OCI-LY7 (cell line): ENCODE measurements around the gene RHBG. TPM values are rescaled to one million over a fixed set of nuclear protein-coding genes. Genes with fewer than 3 reads are reported as not detected.

Experiments
- BruUV-seq: library from RNA; stranded (reverse); fragments of 400-500 nt; replicated peaks from 2 replicates; lab custom pipeline; 2021; lab: Mats Ljungman, UMichigan
- CTCF ChIA-PET: fragments of 300-600 bp; sonication (Branson Sonifier 250); formaldehyde crosslinking; loops from one replicate; lab custom pipeline; 2022; ENCODE audit warnings: antibody characterized with exemption; ENCODE audit not compliant: unreplicated experiment; lab: Charles Lee
- POLR2A ChIA-PET: fragments of 300-600 bp; sonication (Branson Sonifier 250); formaldehyde crosslinking; loops from one replicate; lab custom pipeline; 2022; ENCODE audit warnings: antibody characterized with exemption; lab: Charles Lee
- DNase-seq: peaks from one replicate; pipeline ENCODE4 v3.0.0-alpha.2; 2015; ENCODE audit warnings: low spot score
- H2AFZ ChIP-seq: fragments of 200-600 bp; sonication (generic), shearing (Covaris generic); 2 replicates; pipeline ENCODE4 v1.6.1; 2014; ENCODE audit warnings: mild to moderate bottlenecking, antibody characterized with exemption, low read length, moderate library complexity
- H3K27ac ChIP-seq: fragments of 200-600 bp; sonication (generic); 2 replicates; pipeline ENCODE4 v1.5.1; 2014; ENCODE audit warnings: mixed run types, low read depth, mild to moderate bottlenecking, moderate library complexity, low read length, inconsistent platforms; ENCODE audit not compliant: poor library complexity, severe bottlenecking
- H3K36me3 ChIP-seq: fragments of 200-600 bp; sonication (generic); 2 replicates; pipeline ENCODE4 v1.6.1; 2014; ENCODE audit warnings: mild to moderate bottlenecking, antibody characterized with exemption, low read length, moderate library complexity, mixed read lengths; ENCODE audit not compliant: insufficient read depth
- H3K4me1 ChIP-seq: fragments of 200-600 bp; sonication (generic); 2 replicates; pipeline ENCODE4 v1.5.1; 2014; ENCODE audit warnings: mild to moderate bottlenecking, low read length; ENCODE audit not compliant: insufficient read depth, poor library complexity, severe bottlenecking
- H3K4me2 ChIP-seq: fragments of 200-600 bp; sonication (generic); 2 replicates; pipeline ENCODE4 v1.6.1; 2014; ENCODE audit warnings: mild to moderate bottlenecking, low read length
- H3K4me3 ChIP-seq: fragments of 200-600 bp; sonication (generic); 2 replicates; pipeline ENCODE4 v1.5.1; 2014; ENCODE audit warnings: mild to moderate bottlenecking, low read depth, low read length; ENCODE audit not compliant: poor library complexity, severe bottlenecking
- H3K79me2 ChIP-seq: fragments of 200-600 bp; sonication (generic); 2 replicates; pipeline ENCODE4 v1.6.1; 2016; ENCODE audit warnings: low read depth, mild to moderate bottlenecking, low read length, moderate library complexity, mixed read lengths; ENCODE audit not compliant: insufficient read depth
- H3K9me2 ChIP-seq: fragments of 200-600 bp; sonication (generic); 2 replicates; pipeline ENCODE4 v1.6.1; 2016; ENCODE audit warnings: mild to moderate bottlenecking, low read length, mixed read lengths; ENCODE audit not compliant: insufficient read depth
- H3K9me3 ChIP-seq: fragments of 200-600 bp; sonication (generic); 2 replicates; pipeline ENCODE4 v1.6.1; 2014; ENCODE audit warnings: mild to moderate bottlenecking, mixed run types, low read length, mixed read lengths
- H4K20me1 ChIP-seq: fragments of 200-600 bp; sonication (generic); 2 replicates; pipeline ENCODE4 v1.6.1; 2014; ENCODE audit warnings: mild to moderate bottlenecking, antibody characterized with exemption, low read length, moderate library complexity, mixed read lengths; ENCODE audit not compliant: insufficient read depth
- CTCF ChIP-seq: fragments of 200-600 bp; sonication (generic); conservative IDR thresholded peaks from 2 replicates; pipeline ENCODE4 v1.5.1; 2014; ENCODE audit warnings: mild to moderate bottlenecking, antibody characterized with exemption, low read length, moderate library complexity, mixed read lengths
- EZH2phosphoT487 ChIP-seq: fragments of 200-600 bp; sonication (generic); IDR thresholded peaks from 2 replicates; pipeline ENCODE4 v1.6.1; 2018; ENCODE audit warnings: low read depth, borderline replicate concordance, mild to moderate bottlenecking, mixed run types, antibody characterized with exemption, low read length, moderate library complexity, mixed read lengths
- intact Hi-C: fragments of 100-400 bp; cut with micrococcal nuclease; formaldehyde crosslinking; loops from one replicate; pipeline ENCODE4 v1.10.0; 2022; ENCODE audit not compliant: unreplicated experiment
- total RNA-seq, 2 experiments: library from RNA; depleted of rRNA in 1 of 2; stranded (reverse); fragments of >200 nt in 1 of 2; shearing (Covaris generic) in 1 of 2; gene quantifications; 2 replicates each; pipeline ENCODE4 v1.2.3, GENCODE V29; 2014 to 2022

Gene RHBG
- total RNA-seq, 2 experiments from 2014 or later, result not detected

GRCh38 chr1:156402331-156403020 is 33.5 kb downstream of the RHBG start:
- Histone ChIP-seq H2AFZ (no peak overlapping the region), H3K9me2 (no peaks in the 10 kb centered on the region), H3K36me3 (no peaks in the 10 kb centered on the region), H3K27ac (no peak overlapping the region), H3K4me3 (no peak overlapping the region), H4K20me1 (no peaks in the 10 kb centered on the region), H3K4me1 (no peaks in the 10 kb centered on the region), H3K79me2 (no peaks in the 10 kb centered on the region), H3K9me3 (no peaks in the 10 kb centered on the region), H3K4me2 (no peak overlapping the region)
- intact Hi-C loops, result no loop called here
- DNase-seq, result no peak
- BruUV-seq, result no TSS peak
- ChIA-PET CTCF (no interaction called here), POLR2A (interaction anchor here (0.6 kb wide), 1 partner anchor 44 kb away, joined by 3 read pairs; no protein-coding TSS in a partner anchor)
- TF ChIP-seq EZH2phosphoT487, result no peak
- no peak for TF ChIP-seq CTCF

GRCh38 chr1:156405670-156406069 is 36.7 kb downstream of the RHBG start:
- Histone ChIP-seq H4K20me1 (no peaks in the 10 kb centered on the region), H3K4me3 (no peak overlapping the region), H3K27ac (no peak overlapping the region), H3K4me2 (no peak overlapping the region), H3K36me3 (no peaks in the 10 kb centered on the region), H3K79me2 (no peaks in the 10 kb centered on the region), H3K9me3 (no peaks in the 10 kb centered on the region), H2AFZ (no peak overlapping the region), H3K4me1 (no peaks in the 10 kb centered on the region), H3K9me2 (no peaks in the 10 kb centered on the region)
- CTCF ChIA-PET, result no interaction called here
- POLR2A ChIA-PET, result interaction anchor here (1.0 kb wide), 1 partner anchor 14 kb away, joined by 3 read pairs; no protein-coding TSS in a partner anchor
- BruUV-seq, result no TSS peak
- DNase-seq, result no peak
- TF ChIP-seq EZH2phosphoT487 (no peak), CTCF (no peak)
- intact Hi-C loops, result no loop called here

GRCh38 chr1:156406251-156406650 is 37.2 kb downstream of the RHBG start:
- H3K36me3 ChIP-seq, result no peaks in the 10 kb centered on the region
- H3K4me1 ChIP-seq, result no peaks in the 10 kb centered on the region
- no peak overlapping the region for H3K27ac ChIP-seq
- no peak overlapping the region for H3K4me3 ChIP-seq
- intact Hi-C loops, result no loop called here
- H3K4me2 ChIP-seq, result no peak overlapping the region
- no peaks in the 10 kb centered on the region for H4K20me1 ChIP-seq
- no peaks in the 10 kb centered on the region for H3K79me2 ChIP-seq
- ChIA-PET CTCF (no interaction called here), POLR2A (no interaction called here)
- H3K9me3 ChIP-seq, result no peaks in the 10 kb centered on the region
- DNase-seq, result no peak
- no peak overlapping the region for H2AFZ ChIP-seq
- H3K9me2 ChIP-seq, result no peaks in the 10 kb centered on the region
- no peak for TF ChIP-seq CTCF
- TF ChIP-seq EZH2phosphoT487, result no peak
- no TSS peak for BruUV-seq
